Left lung (tissue), 10 donors: ENCODE data around the gene GRIA3. TPM values are rescaled to one million over a fixed set of nuclear protein-coding genes. Genes with fewer than 3 reads are reported as not detected.
A peak's percentile ranks its signal among the peaks of the same experiment; 100 is the strongest.

Experiments
- ATAC-seq: fragments of 200-7000 bp; cut with Tn5 transposase; one replicate; pipeline ENCODE4 v1.9.1; 2020; ENCODE audit warnings: moderate library complexity
- DNase-seq, 4 donors: peaks; one replicate each; pipeline ENCODE4 v3.0.0-alpha.2; 2013 to 2020
- H3K27ac ChIP-seq, 2 donors: fragments of 200-600 bp; sonication (generic) in 1 of 2; one replicate each; pipeline versions ENCODE4 v1.5.0 to v1.8.0; 2020 to 2021
- H3K27me3 ChIP-seq, 2 donors: fragments of 200-600 bp; sonication (generic) in 1 of 2; one replicate each; pipeline versions ENCODE4 v1.5.0 to v1.8.0; 2020 to 2021
- H3K36me3 ChIP-seq, 2 donors: fragments of 200-600 bp; sonication (generic) in 1 of 2; one replicate each; pipeline versions ENCODE4 v1.5.0 to v1.8.0; 2020 to 2021
- H3K4me1 ChIP-seq, 2 donors: fragments of 200-600 bp; one replicate each; pipeline ENCODE4 v1.8.0; 2021
- H3K4me3 ChIP-seq, 2 donors: fragments of 200-600 bp; sonication (generic) in 1 of 2; one replicate each; pipeline versions ENCODE4 v1.5.0 to v1.8.0; 2020 to 2021; ENCODE audit warnings: mild to moderate bottlenecking in 1 of 2
- H3K9me3 ChIP-seq, 2 donors: fragments of 200-600 bp; sonication (generic) in 1 of 2; one replicate each; pipeline versions ENCODE4 v1.5.0 to v1.8.0; 2020 to 2021
- CTCF ChIP-seq, 2 donors: fragments of 200-600 bp; sonication (generic) in 1 of 2; IDR thresholded peaks; one replicate each; pipeline versions ENCODE4 v1.5.0 to v1.8.0; 2021; ENCODE audit warnings: antibody characterized with exemption in 2 of 2
- intact Hi-C, 2 donors: fragments of 100-400 bp; cut with DNase I; formaldehyde crosslinking; loops; one replicate each; pipeline versions ENCODE4 v1.11.2 to v1.14.2; 2022
- polyA plus RNA-seq, 6 donors: library from polyadenylated mRNA; unstranded; fragments of 120-200 nt; gene quantifications; one replicate each; pipeline ENCODE4 v1.2.1, GENCODE V29; 2013; ENCODE audit not compliant: insufficient read length in 6 of 6
- total RNA-seq, 2 donors: library from RNA; stranded (reverse); fragmentation: NEBNext Ultra II Directional; extraction: Animal tissue kit (Norgen Biotek cat#: 25700); gene quantifications; one replicate each; pipeline ENCODE4 v1.2.1, GENCODE V29; 2021
- donor health status: DM: no; HTN: yes; CAD: no.
- donor health status: DM: no; HTN: no; CAD: no.

GRIA3 gene
- total and polyA plus RNA-seq, 8 donors = 0.35 to 2.3 (median 0.68) TPM

- H3K9me3 ChIP-seq = no peaks in the 10 kb centered on the region
- H3K27me3 ChIP-seq = no peaks in the 10 kb centered on the region
- ATAC-seq (peak; percentile 87), DNase-seq (no peak)
- H3K36me3 ChIP-seq = no peaks in the 10 kb centered on the region
- H3K27ac ChIP-seq = no peak overlapping the region
- H3K4me3 ChIP-seq = no peak overlapping the region
- TF ChIP-seq CTCF (IDR thresholded peaks at IDR 0.05) = no peak
- intact Hi-C loops = no loop called here
- H3K4me1 ChIP-seq = no peaks in the 10 kb centered on the region
Observed at GRCh38 chrX:123310112-123310511, 126.0 kb downstream of the GRIA3 start.

DNA sequence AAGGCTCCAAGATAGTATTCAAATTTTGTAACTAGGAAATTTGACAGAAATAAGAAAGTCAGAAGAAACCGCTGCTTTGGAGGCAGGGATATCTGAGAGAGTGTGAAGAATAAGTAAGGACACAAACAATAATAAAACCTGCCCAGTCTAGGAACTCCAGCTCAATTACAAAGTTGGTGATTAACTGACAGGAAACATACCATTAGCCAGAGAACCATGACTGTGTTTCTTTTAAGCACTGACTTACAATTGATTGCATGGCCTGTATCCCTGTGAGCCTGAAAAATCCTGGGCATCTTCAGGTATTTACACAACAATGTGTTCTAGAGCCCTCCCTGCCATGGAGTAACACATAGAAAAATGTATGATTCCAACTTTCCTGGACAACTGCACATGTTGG is 127.4 kb downstream of the GRIA3 start:
- no peak for ATAC-seq
- DNase-seq = no peak
- H3K27me3 ChIP-seq = no peaks in the 10 kb centered on the region
- no peaks in the 10 kb centered on the region for H3K36me3 ChIP-seq
- no peak overlapping the region for H3K4me3 ChIP-seq
- no peak overlapping the region for H3K27ac ChIP-seq
- H3K9me3 ChIP-seq = no peaks in the 10 kb centered on the region
- TF ChIP-seq CTCF (IDR thresholded peaks at IDR 0.05) = no peak
- H3K4me1 ChIP-seq = no peaks in the 10 kb centered on the region
- intact Hi-C loops = no loop called here

GRCh38 chrX:123313486-123313885 is 129.4 kb downstream of the GRIA3 start:
- Histone ChIP-seq H3K36me3 (no peaks in the 10 kb centered on the region), H3K4me3 (no peak overlapping the region), H3K27me3 (no peaks in the 10 kb centered on the region), H3K27ac (no peak overlapping the region), H3K9me3 (no peaks in the 10 kb centered on the region), H3K4me1 (no peaks in the 10 kb centered on the region)
- peak; percentile 57 for ATAC-seq
- intact Hi-C loops = no loop called here
- DNase-seq = no peak
- TF ChIP-seq CTCF (IDR thresholded peaks at IDR 0.05) = no peak

- DNase-seq = peak in 1 of 4 donors; percentile 32
- no peaks in the 10 kb centered on the region for H3K27me3 ChIP-seq
- peak; percentile 94 for ATAC-seq
- no peaks in the 10 kb centered on the region for H3K36me3 ChIP-seq
- no peak for TF ChIP-seq CTCF (IDR thresholded peaks at IDR 0.05)
- H3K9me3 ChIP-seq = no peaks in the 10 kb centered on the region
- no peak overlapping the region for H3K4me3 ChIP-seq
- H3K4me1 ChIP-seq = no peaks in the 10 kb centered on the region
- H3K27ac ChIP-seq = no peak overlapping the region
- intact Hi-C loops = no loop called here
Observed at GRCh38 chrX:123320622-123321021, 136.5 kb downstream of the GRIA3 start.

DNA sequence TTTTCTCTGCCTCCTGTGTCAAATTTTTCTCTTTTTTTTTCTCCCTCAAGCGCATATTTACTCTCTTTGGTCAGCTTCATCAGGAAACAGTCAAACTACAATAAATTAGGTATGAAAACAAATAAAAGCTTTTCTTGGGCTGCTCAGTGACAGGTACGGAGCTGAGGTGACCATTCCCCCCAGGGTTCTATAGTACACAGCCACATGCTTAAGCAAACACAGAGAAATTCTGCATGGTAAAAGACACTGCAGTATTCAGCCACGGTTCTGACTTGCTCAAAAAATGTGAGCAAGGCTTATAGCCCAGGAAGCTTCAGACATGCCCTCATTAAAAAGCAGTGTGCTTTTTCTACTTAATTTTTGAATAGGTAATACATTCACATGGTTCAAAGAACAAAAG is 138.5 kb downstream of the GRIA3 start:
- H3K4me1 ChIP-seq = no peaks in the 10 kb centered on the region
- no peaks in the 10 kb centered on the region for H3K9me3 ChIP-seq
- ATAC-seq (no peak), DNase-seq (no peak)
- H3K27me3 ChIP-seq = no peaks in the 10 kb centered on the region
- H3K4me3 ChIP-seq = no peak overlapping the region
- no peak for TF ChIP-seq CTCF (IDR thresholded peaks at IDR 0.05)
- no peak overlapping the region for H3K27ac ChIP-seq
- no peaks in the 10 kb centered on the region for H3K36me3 ChIP-seq
- intact Hi-C loops = no loop called here
